Mononuclear cell (primary cell): ENCODE data around the gene CD40LG. TPM values are rescaled to one million over a fixed set of nuclear protein-coding genes. Genes with fewer than 3 reads are reported as not detected.

Source experiments
- H3K27me3 ChIP-seq: 2 replicates; pipeline ENCODE4 v1.6.0; 2011; ENCODE audit warnings: low read length, control low read depth; ENCODE audit not compliant: insufficient read depth
- H3K4me1 ChIP-seq: 2 replicates; pipeline ENCODE4 v1.5.1; 2011; ENCODE audit warnings: mild to moderate bottlenecking, low read length, control low read depth; ENCODE audit not compliant: insufficient read depth
- H3K4me3 ChIP-seq: 2 replicates; pipeline ENCODE4 v1.5.1; 2011; ENCODE audit warnings: mild to moderate bottlenecking, low read length, moderate library complexity
- H3K9me3 ChIP-seq: 2 replicates; pipeline ENCODE4 v1.5.1; 2011; ENCODE audit warnings: low read depth, mild to moderate bottlenecking, control low read depth, low read length
- total RNA-seq: library from RNA; depleted of rRNA; stranded (reverse); fragments of >200 nt; gene quantifications from one replicate; pipeline ENCODE4 v1.2.3, GENCODE V29; 2012

Gene CD40LG
- total RNA-seq: 18.4 TPM

- Histone ChIP-seq H3K4me1 (peaks cover 6% of the 10 kb centered on the region), H3K4me3 (peak within 1 kb of the TSS; percentile 44), H3K27me3 (no peaks in the 10 kb centered on the region), H3K9me3 (no peaks in the 10 kb centered on the region)
Measured at GRCh38 chrX:136647677-136648360, at the start of gene CD40LG. Gene CD40LG (plus strand): TSS chrX:136648158. CDS start chrX:136648249, 91 bp downstream.

- H3K4me1 ChIP-seq: no peaks in the 10 kb centered on the region
- no peak overlapping the region for H3K4me3 ChIP-seq
- H3K9me3 ChIP-seq: no peaks in the 10 kb centered on the region
- H3K27me3 ChIP-seq: no peaks in the 10 kb centered on the region
Measured at GRCh38 chrX:136598631-136599030, 49.3 kb upstream of the CD40LG start.

DNA sequence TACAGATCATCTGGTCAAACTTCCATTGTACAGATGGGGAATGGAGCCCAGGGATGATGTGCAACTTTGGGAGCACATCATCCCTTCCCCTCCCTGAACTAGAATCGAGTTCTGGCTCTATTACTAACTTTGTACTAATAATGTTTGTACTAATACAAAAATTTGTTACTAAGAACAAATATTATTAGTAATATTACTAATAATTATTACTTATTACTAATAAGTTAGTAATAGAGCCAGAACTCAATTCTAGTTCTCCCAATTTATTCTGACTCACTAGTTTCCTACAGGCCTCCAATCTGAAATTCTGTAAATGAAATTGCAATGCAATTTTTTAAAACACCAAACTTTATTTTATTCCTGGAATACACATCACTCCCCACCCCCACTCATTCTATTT, 47.9 kb upstream of the CD40LG start:
- Histone ChIP-seq H3K27me3 (no peaks in the 10 kb centered on the region), H3K4me3 (no peak overlapping the region), H3K9me3 (no peaks in the 10 kb centered on the region), H3K4me1 (no peaks in the 10 kb centered on the region)

DNA sequence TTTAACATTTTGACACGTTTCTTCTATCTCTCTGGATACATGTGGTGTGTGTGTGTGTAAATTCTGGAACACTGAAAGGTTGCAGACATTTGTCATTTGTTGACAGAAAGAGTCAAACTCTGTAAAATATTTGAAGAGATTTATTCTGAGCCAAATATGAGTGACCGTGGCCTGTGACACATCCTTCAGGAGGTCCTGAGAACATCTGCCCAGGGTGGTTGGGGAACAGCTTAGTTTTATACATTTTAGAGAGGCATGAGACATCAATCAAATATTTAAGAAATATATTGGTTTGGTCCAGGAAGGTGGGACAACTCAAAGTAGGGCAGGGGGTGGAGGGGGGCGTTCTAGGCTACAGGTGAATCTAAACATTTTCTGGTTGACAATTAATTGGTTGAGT, 40.7 kb upstream of the CD40LG start:
- Histone ChIP-seq H3K4me1 (peaks cover 4% of the 10 kb centered on the region), H3K27me3 (no peaks in the 10 kb centered on the region), H3K9me3 (no peaks in the 10 kb centered on the region), H3K4me3 (no peak overlapping the region)

DNA sequence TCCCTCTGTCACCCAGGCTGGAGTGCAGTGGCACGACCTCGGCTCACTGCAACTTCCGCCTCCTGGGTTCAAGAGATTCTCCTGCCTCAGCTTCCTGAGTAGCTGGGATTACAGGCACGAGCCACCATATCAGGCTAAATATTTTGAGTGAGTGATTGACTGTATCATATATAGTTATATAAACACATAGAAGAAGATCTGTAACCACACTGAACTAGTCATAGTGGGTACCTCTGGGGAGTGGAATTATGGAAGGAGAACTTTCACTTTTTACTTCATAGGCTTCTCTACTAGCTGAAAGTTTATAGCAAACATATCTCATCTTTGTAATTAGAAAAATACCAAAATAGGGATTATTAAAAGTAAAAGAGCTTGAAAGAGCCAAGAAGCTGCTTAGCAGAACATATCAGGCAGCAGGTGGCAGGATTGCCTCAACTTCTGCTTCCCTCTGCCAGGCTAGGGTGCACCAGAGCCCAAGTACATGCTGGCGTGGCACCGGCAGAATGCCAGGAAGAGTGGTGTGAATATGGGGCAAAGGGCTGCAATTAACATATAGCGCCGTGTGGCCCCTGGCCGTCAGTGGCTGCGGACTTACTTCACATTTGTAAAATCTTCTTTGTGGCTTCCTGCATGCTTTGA, 39.5 kb upstream of the CD40LG start:
- no peaks in the 10 kb centered on the region for H3K9me3 ChIP-seq
- H3K27me3 ChIP-seq: no peaks in the 10 kb centered on the region
- peaks cover 4% of the 10 kb centered on the region for H3K4me1 ChIP-seq
- H3K4me3 ChIP-seq: no peak overlapping the region

DNA sequence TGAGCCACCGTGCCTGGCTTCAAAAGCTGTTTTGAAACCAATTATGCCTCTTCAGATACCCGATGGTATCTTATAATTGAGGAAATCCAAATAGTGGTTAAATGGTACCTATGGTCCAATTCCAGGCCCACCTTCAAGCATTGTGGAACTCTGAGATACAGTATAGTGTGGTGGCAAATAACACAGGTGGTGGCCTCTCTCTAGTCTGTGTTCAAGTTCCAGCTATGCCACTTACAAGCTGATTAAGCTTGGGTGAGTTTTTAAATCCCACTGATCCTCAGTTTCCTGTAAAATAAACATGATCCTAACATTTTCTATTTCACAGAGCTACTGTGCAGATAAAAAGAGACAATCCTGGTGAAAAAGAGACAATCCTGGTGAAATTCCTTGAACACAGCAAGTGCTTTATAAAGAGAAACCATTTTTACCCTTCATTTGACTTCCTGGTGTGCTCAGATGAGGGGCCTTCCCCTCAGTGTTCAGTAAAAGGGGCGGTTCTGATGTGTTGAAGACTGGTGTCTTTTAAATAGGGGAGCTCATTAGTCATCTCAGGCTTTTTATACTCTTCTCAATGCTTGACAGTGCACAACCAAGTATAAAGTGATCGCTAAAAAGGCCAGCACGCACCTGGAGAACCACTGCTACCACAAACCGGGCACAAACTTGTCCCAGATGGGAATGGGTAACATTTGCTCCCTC, 30.8 kb upstream of the CD40LG start:
- Histone ChIP-seq H3K4me1 (peaks cover 4% of the 10 kb centered on the region), H3K4me3 (no peak overlapping the region), H3K27me3 (no peaks in the 10 kb centered on the region), H3K9me3 (no peaks in the 10 kb centered on the region)

- Histone ChIP-seq H3K9me3 (no peaks in the 10 kb centered on the region), H3K27me3 (no peaks in the 10 kb centered on the region), H3K4me1 (peaks cover 4% of the 10 kb centered on the region), H3K4me3 (no peak overlapping the region)
Measured at GRCh38 chrX:136619899-136620505, 28.0 kb upstream of the CD40LG start.

- no peak overlapping the region for H3K4me3 ChIP-seq
- H3K9me3 ChIP-seq: no peaks in the 10 kb centered on the region
- H3K27me3 ChIP-seq: no peaks in the 10 kb centered on the region
- peaks cover 9% of the 10 kb centered on the region for H3K4me1 ChIP-seq
Measured at GRCh38 chrX:136620780-136621179, 27.2 kb upstream of the CD40LG start.

- H3K4me3 ChIP-seq: no peak overlapping the region
- H3K9me3 ChIP-seq: no peaks in the 10 kb centered on the region
- H3K27me3 ChIP-seq: no peaks in the 10 kb centered on the region
- H3K4me1 ChIP-seq: peaks cover 13% of the 10 kb centered on the region
Measured at GRCh38 chrX:136622568-136622967, 25.4 kb upstream of the CD40LG start.

- H3K4me3 ChIP-seq: no peak overlapping the region
- H3K9me3 ChIP-seq: no peaks in the 10 kb centered on the region
- peaks cover 17% of the 10 kb centered on the region for H3K4me1 ChIP-seq
- H3K27me3 ChIP-seq: no peaks in the 10 kb centered on the region
Measured at GRCh38 chrX:136623396-136623795, 24.6 kb upstream of the CD40LG start.

DNA sequence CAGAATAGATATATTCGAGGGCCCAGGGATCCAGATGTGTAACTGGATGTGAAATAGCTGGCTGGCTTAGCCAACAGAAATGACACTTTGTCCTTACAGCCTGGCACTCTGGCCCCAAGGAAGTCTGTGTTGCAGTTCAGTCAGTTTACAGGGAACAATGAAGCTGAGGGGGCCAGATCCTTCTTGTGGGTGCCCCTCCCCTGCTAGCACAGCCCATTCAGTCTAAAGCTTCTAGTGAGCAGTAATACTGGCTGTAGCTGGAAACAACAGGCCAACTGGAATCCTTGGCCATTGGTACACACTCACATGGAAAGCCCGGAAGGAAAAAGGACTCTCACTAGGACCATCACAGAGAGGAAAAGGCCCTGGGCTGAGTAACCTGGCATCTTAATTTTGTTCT, 22.7 kb upstream of the CD40LG start:
- H3K9me3 ChIP-seq: no peaks in the 10 kb centered on the region
- H3K4me1 ChIP-seq: peaks cover 28% of the 10 kb centered on the region
- no peak overlapping the region for H3K4me3 ChIP-seq
- no peaks in the 10 kb centered on the region for H3K27me3 ChIP-seq

DNA sequence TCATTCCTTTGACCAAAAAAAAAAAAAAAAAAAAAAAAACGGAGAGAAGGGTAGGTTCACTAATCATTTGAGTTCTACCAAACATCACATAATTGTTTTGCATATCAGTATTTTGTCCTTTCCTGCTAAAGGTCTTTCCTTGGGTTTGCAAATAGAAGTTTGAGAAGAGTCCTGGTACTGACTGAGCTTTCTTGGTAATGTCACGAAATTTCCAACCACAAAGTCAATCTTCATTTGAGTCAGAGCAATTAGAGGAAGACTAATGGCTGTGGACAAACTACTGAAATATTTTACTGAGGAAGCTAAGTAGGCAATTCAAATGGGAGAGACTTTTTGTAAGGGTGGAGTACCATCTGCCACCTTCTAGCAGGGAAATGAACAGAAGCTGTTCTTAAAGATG, 21.7 kb upstream of the CD40LG start:
- Histone ChIP-seq H3K27me3 (no peaks in the 10 kb centered on the region), H3K4me1 (peaks cover 33% of the 10 kb centered on the region), H3K9me3 (no peaks in the 10 kb centered on the region), H3K4me3 (no peak overlapping the region)

DNA sequence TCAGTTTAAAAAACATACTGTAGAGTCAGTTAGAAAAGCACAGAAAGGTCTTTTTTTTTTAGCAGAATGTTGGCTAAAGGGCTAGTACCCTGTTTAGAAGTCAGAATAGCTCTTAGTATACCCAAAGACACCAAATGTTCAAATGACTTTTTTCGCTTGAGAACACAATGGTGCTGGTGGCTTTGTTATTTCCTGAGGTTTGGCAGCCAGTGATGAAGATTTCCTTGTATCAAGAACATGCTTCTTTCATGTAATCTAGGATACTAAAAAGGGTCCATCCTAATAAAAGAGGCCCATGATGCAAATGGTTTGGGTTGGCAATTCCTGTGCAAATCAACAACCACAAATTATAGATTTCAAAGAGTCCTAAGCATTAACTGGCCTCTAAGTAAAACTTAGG, 21.1 kb upstream of the CD40LG start:
- peaks cover 33% of the 10 kb centered on the region for H3K4me1 ChIP-seq
- no peaks in the 10 kb centered on the region for H3K27me3 ChIP-seq
- H3K9me3 ChIP-seq: no peaks in the 10 kb centered on the region
- no peak overlapping the region for H3K4me3 ChIP-seq

- no peak overlapping the region for H3K4me3 ChIP-seq
- no peaks in the 10 kb centered on the region for H3K27me3 ChIP-seq
- H3K4me1 ChIP-seq: peaks cover 33% of the 10 kb centered on the region
- H3K9me3 ChIP-seq: no peaks in the 10 kb centered on the region
Measured at GRCh38 chrX:136627409-136627808, 20.5 kb upstream of the CD40LG start.

- no peak overlapping the region for H3K4me3 ChIP-seq
- peaks cover 33% of the 10 kb centered on the region for H3K4me1 ChIP-seq
- no peaks in the 10 kb centered on the region for H3K9me3 ChIP-seq
- no peaks in the 10 kb centered on the region for H3K27me3 ChIP-seq
Measured at GRCh38 chrX:136629084-136629750, 18.7 kb upstream of the CD40LG start.
